ENCODE results near the gene RRP36.
"Not testable (repeated sequence)": the region's sequence is repeated elsewhere in the genome, so short reads cannot be mapped to it uniquely, and the experiment has no call there.

Gene RRP36

GRCh38 chr6:43021270-43022047 lies at the start of gene RRP36:
TSS of gene RRP36 (plus strand) at chr6:43021623. CDS start at chr6:43021655, 32 bp downstream.
- DNase-seq (ENCODE audit: low read depth): peak; percentile 62

GRCh38 chr6:42971746-42972327 lies 49.6 kb upstream of the RRP36 start:
- DNase-seq (ENCODE audit: low read depth): no peak

GRCh38 chr6:42973926-42974325 lies 47.5 kb upstream of the RRP36 start:
- no peak for DNase-seq (ENCODE audit: low read depth)

DNA sequence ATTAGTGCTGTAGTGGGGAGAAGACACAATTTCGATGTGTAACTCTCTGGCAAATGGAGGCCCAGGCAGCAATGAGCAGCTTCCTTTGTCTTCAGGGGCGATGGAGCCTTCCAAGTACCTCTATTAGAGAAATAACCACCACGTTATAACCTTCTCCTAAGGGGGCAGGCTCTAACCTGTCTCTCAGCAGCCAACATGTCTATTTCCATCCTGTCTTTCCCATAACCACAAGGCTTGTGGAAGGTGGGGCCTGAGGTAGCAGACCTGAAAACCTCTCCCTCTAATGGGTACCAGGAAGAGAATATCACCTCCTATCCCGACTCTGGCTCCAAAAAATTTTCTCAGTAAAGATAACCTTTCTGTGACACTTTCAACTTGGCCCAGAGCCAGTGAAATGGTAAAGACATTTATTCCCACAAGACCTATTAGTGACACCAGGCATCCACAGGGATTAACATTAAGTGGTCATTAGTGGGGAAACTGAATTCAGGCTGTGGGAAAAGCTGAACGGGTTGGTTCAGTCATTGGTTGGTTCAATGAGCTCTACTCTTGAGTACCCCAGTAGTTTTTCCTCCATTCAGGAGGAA lies 46.4 kb upstream of the RRP36 start:
- no peak for DNase-seq (ENCODE audit: low read depth)

DNA sequence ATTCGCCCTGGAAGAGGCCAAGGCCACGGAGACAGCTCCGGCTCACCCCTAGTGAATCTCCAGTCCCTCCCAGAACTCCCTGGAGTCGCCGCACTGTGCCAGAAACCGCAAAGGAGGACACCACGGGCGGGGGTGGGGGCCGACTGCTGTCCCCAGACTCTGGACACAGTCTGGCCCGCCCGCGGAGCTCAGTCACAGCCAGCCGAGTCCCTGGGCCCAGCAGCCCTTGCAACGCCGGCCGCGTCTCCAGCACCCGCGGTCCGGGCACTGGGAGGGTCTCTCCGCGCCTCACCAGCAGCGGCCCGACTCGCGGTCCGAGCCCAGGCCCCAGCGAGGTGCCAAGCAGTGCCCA lies 43.0 kb upstream of the RRP36 start:
- DNase-seq (ENCODE audit: low read depth): peak; percentile 27

DNA sequence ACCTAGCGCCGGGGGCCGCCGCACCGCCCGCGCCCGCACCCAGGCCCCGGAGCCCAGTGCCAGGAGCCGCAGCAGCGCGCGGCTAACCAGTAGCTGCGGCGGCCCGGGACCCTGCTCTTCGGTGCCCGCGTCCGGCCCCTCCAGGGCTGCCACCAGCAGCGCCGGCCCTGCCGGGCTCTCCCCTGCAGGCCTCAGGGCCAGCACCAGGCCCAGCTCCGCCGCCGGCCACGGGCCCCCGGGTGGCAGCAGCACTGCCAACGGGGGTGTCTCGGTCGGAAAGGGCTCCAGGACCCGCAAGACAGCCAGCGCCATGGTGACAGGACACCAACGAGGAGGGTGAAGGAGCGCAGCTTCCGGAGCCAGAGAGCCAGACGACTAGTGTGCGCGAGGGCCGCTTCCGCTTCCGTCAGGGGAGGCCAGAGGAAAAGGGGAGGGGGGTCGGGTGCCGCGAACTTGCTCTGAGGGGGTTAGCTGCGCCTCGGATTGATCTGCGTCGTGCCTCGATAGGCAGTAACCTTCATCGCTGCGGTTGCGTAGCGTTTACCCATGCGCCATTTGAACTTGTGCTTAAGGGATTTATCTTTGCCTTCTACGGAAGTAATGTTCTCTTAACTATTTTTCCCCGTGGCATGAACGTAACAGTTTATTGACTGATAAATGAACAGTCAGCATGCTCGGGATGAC lies 42.4 kb upstream of the RRP36 start, which contains the start of gene PEX6:
Gene PEX6, minus strand, starts transcription at position 343 of the 684 bp plus-strand sequence. Its CDS starts 31 bp downstream, at position 312.
- DNase-seq (ENCODE audit: low read depth): peak; percentile 59

DNA sequence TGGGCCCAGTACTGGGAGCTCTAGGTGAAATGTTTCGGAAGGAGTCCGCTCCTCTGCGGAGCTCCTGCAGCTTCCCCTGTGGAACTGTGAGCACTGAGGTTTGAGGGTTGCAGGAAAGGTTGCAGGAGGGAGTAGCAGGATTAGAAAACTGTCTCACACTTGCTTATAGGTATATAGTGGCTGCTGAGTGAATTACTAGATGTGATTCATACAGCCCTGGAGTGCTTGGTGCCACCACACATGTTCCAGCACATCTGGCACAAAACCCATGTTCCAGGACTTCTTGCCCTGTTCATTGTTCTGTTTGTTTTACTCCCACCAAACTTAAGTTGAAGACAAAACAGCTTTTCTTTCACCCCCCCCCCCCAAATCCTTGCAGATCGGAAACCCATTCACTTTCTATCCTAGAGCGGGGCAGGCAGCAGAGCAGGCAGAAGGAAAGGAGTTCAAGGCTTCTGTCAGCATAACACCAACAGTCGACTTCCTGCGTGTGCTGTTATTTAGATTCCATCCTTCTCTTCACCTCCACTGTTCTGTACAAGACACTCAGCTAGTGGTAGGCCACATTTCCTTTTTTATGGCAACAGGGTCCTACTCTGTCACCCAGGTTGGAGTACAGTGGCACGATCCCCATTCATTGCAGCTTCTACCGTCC lies 41.8 kb upstream of the RRP36 start:
- peak; percentile 49 for DNase-seq (ENCODE audit: low read depth)

- DNase-seq (ENCODE audit: low read depth): no peak
Observed at GRCh38 chr6:42981836-42982235, 39.6 kb upstream of the RRP36 start.

- peak; percentile 99 for DNase-seq (ENCODE audit: low read depth)
Observed at GRCh38 chr6:42984001-42984923, 37.2 kb upstream of the RRP36 start, which contains the start of gene PPP2R5D. TSS of gene PPP2R5D (plus strand) at chr6:42984570. CDS start at chr6:42984678, 108 bp downstream.

DNA sequence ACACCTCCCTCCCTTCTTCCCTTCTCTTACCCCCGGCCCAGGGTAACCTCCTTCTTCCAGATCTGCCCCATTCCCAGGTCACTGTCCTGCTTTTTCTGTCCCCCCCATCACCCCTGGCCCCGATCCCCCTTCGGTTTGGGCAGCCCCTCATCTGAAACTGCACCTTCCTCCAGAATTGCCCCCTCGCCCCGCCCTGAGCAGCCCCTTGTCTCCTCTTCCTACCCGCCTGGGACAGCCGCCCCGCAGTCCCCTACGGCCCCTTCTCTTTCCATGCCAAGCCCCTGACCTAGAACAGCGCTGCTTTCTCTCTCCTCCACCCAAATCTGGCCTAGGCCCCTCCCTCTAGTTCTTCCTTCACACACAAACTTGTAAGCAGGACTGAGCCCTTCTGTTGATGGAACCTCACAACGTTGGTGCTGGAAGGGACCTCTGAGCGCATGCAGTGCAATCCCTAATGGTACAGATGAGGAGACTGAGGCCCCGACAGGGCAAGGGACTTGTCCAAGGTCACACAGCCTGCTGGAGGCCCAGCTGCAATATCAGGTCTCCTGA lies 36.4 kb upstream of the RRP36 start:
- no peak for DNase-seq (ENCODE audit: low read depth)

GRCh38 chr6:42987533-42988451 lies 33.6 kb upstream of the RRP36 start:
- no peak for DNase-seq (ENCODE audit: low read depth)

DNA sequence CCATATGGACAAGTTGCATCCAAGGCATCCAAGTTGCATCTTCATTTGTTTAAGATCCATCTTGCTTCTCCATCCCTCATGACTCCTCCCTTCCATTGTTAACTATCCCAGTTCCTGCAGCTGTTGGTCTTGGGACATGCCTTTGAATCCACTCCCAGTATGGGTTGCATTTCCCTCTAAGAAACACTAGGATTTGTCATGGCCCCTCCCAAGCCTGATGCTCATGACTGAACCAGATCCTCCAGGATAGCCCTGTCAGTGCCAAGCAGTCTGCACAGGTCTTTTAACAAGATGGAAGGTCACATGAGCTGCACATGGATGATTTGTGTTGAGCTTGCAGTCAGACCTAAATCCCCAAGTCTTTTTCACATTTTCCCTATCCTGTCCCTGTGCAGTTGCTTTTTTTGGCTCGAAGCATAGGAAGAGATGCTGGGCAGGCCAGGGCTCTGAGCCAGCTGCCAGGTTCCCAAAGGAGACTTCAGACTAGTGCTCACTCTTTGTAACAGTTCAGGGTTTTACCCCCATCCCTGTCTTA lies 32.9 kb upstream of the RRP36 start:
- DNase-seq (ENCODE audit: low read depth): no peak

DNA sequence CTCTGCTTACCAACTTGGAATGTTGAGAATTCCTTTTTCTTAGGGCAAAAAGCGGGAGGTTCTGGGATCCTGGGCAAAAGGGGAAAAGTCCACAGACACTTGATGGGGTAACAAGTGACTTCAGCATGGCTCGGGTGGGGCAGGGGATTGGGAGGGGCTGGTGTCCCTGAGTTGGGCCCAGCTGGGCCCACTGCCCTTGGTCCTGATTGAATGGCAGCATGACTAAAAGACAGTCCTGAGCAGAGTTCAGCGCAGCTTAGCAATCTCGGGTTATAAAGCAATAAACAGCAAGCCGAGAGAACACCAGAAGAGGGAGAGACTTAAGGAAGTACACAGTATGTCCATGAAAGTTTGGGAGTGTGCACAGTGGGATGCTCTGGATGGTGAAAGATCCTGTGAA lies 31.5 kb upstream of the RRP36 start:
- DNase-seq (ENCODE audit: low read depth): no peak

DNA sequence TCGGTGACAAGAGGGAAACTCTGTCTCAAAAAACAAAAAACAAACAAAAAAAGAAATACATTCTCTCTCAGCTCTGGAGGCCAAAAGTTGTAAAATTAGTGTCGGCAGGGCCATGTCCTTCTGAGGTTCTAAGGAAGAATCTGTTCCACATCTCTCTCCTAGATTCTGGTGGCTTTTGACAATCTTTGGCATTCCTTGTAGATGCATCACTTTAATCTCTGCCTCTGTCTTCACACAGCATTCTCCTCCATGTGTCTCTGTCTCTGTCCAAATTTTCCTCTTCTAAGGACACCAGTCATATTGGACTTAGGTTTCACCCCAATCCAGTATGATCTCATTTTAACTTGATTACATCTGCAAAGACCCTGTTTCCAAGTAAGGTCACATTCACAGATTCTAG lies 28.0 kb upstream of the RRP36 start:
- DNase-seq (ENCODE audit: low read depth): no peak

DNA sequence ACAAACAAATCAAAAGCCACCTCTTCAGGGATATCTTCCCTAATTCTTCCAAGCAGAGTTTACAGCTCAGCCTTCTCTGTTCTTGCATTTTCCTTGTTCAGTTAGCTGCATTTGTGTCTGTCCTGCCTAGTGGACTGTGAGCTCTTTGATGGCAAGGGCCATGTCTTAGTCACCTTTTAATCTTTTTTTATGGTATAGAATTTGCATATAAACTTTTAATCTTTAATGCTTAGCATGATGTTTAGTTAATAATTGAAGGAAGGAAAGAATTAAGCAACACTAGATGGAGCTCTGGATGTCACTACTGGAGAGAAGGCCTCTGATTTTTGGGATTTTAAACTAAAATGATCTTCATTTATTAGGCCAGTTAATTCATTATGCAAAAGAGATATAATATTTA lies 24.9 kb upstream of the RRP36 start:
- DNase-seq (ENCODE audit: low read depth): no peak

DNA sequence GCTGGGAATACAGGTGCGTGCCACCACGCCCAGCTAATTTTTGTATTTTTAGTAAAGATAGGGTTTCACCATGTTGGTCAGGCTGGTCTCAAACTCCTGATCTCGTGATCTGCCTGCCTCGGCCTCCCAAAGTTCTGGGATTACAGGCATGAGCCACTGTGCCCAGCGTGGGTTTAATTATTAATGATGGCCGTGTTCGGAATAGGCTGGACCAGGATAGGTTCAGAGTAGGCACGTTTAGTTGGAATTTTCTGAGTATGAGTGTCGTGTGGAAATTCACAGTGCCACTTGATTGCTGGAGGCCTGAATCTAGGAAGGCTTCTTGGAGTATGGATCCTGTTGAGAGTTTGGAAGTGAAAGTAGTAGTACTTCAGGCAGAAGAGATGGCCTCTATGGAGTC lies 23.2 kb upstream of the RRP36 start:
- not testable (repeated sequence) for DNase-seq (ENCODE audit: low read depth)

GRCh38 chr6:43001843-43002242 lies 19.6 kb upstream of the RRP36 start:
- DNase-seq (ENCODE audit: low read depth): no peak

DNA sequence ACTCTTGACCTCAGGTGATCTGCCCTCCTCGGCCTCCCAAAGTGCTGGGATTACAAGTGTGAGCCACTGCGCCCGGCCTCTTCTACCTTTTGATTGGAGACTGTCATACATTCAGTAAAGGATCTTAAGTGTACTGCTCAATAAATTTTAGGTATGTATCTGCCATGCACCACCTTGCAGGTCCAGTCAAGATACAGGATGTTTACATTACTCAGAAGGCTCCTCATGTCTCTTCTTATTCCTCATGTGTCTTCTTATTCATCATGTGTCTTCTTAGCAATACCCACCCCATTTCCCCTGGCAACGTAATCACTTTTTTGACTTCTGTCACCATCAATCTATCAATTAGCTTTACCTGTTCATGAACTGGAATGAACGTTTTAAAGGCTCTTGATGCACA lies 15.6 kb upstream of the RRP36 start:
- no peak for DNase-seq (ENCODE audit: low read depth)

DNA sequence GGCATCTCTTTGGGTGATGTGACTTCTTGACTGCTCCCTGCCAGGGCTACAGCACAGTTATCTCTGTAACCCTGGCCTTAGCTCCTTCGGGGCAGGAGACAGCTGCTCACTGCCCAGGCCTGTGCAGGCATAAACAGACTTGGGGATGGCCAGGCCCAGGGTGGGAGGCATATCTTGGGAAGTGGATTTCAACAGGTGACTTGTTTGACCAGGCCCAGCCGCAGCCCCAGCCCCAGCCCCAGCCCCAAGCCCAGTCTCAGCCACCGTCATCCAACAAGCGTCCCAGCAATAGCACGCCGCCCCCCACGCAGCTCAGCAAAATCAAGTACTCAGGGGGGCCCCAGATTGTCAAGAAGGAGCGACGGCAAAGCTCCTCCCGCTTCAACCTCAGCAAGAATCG lies 15.2 kb upstream of the RRP36 start:
- no peak for DNase-seq (ENCODE audit: low read depth)
